ENCODE data around the gene STRADB. TPM values are rescaled to one million over a fixed set of nuclear protein-coding genes. Genes with fewer than 3 reads are reported as not detected.

Gene STRADB
- total and polyA plus RNA-seq, 2 experiments from 2014 or later = 35.9 to 37.1 TPM

DNA sequence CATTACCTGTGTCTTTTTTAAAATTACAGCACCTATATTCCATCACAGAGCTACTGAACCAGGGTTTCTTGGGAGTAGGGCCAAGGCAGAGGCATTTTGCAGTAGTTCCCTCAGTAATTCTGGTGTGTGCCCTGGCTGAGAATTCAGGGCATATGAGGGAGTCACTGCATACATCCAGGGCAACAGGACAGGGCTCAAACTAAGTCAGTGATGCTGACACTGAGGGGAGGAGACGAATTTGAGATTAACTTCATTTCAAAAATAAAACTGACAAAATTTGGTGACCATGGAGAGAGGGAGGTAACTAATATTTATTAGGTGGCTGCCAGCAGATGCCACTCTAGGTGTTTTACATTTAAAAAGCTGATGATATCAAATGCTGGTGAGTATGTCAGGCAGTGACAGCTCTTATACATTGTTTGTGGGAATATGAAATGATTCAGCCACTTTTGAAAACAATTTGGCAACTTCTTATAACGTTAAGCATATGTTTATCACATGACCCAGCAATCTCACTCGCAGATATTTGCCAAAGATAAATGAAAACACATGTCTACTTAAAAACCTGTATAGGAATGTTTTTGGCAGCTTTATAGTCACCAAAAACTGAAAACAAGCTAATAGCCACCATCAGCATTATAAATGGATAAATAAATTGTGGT lies 20.3 kb downstream of the STRADB start:
- no peaks in the 10 kb centered on the region for H3F3A ChIP-seq (replicated peaks; ENCODE audit: low read depth)
- H3K36me3 ChIP-seq (ENCODE audit: insufficient read depth) = peaks cover 4% of the 10 kb centered on the region; the same call in 1 of the 2 replicates
- H3K4me3 ChIP-seq = no peak overlapping the region
- no peak overlapping the region for H2AFZ ChIP-seq
- Mint-ChIP-seq H3K27ac (no peak overlapping the region), H3K4me1 (peaks cover 8% of the 10 kb centered on the region; the same call in 2 of the 3 replicates), H3K4me3 (no peak overlapping the region), H3K27me3 (ENCODE audit: insufficient read depth, low read depth, poor library complexity) (no peaks in the 10 kb centered on the region), H3K9me3 (no peaks in the 10 kb centered on the region), H3K36me3 (ENCODE audit: low read depth) (peaks cover 24% of the 10 kb centered on the region; the same call in 2 of the 3 replicates)
- no peaks in the 10 kb centered on the region for H3K27me3 ChIP-seq (ENCODE audit: insufficient read depth)
- DNase-seq (ENCODE audit: low spot score) (no peak), ATAC-seq (no peak)
- no peaks in the 10 kb centered on the region for H3K9me2 ChIP-seq (ENCODE audit: insufficient read depth)
- TF ChIP-seq EZH2 (IDR thresholded peaks at IDR 0.05; ENCODE audit: low read depth, unreplicated experiment) (no peak), POLR2AphosphoS5 (IDR thresholded peaks at IDR 0.05; ENCODE audit: low read depth) (no peak), CREB1 (CRISPR knock-in tag; IDR thresholded peaks at IDR 0.05; ENCODE audit: low read depth) (no peak), JUNB (IDR thresholded peaks at IDR 0.05; ENCODE audit: unreplicated experiment) (no peak), STAT1 (IDR thresholded peaks at IDR 0.05; ENCODE audit: unreplicated experiment) (no peak), ZNF331 (CRISPR knock-in tag; IDR thresholded peaks at IDR 0.05; ENCODE audit: low read depth) (no peak), NANOG (IDR thresholded peaks at IDR 0.05; ENCODE audit: borderline replicate concordance) (no peak), EZH2phosphoT487 (IDR thresholded peaks at IDR 0.05; ENCODE audit: unreplicated experiment) (no peak)
- TF ChIP-seq, protein P1, sequence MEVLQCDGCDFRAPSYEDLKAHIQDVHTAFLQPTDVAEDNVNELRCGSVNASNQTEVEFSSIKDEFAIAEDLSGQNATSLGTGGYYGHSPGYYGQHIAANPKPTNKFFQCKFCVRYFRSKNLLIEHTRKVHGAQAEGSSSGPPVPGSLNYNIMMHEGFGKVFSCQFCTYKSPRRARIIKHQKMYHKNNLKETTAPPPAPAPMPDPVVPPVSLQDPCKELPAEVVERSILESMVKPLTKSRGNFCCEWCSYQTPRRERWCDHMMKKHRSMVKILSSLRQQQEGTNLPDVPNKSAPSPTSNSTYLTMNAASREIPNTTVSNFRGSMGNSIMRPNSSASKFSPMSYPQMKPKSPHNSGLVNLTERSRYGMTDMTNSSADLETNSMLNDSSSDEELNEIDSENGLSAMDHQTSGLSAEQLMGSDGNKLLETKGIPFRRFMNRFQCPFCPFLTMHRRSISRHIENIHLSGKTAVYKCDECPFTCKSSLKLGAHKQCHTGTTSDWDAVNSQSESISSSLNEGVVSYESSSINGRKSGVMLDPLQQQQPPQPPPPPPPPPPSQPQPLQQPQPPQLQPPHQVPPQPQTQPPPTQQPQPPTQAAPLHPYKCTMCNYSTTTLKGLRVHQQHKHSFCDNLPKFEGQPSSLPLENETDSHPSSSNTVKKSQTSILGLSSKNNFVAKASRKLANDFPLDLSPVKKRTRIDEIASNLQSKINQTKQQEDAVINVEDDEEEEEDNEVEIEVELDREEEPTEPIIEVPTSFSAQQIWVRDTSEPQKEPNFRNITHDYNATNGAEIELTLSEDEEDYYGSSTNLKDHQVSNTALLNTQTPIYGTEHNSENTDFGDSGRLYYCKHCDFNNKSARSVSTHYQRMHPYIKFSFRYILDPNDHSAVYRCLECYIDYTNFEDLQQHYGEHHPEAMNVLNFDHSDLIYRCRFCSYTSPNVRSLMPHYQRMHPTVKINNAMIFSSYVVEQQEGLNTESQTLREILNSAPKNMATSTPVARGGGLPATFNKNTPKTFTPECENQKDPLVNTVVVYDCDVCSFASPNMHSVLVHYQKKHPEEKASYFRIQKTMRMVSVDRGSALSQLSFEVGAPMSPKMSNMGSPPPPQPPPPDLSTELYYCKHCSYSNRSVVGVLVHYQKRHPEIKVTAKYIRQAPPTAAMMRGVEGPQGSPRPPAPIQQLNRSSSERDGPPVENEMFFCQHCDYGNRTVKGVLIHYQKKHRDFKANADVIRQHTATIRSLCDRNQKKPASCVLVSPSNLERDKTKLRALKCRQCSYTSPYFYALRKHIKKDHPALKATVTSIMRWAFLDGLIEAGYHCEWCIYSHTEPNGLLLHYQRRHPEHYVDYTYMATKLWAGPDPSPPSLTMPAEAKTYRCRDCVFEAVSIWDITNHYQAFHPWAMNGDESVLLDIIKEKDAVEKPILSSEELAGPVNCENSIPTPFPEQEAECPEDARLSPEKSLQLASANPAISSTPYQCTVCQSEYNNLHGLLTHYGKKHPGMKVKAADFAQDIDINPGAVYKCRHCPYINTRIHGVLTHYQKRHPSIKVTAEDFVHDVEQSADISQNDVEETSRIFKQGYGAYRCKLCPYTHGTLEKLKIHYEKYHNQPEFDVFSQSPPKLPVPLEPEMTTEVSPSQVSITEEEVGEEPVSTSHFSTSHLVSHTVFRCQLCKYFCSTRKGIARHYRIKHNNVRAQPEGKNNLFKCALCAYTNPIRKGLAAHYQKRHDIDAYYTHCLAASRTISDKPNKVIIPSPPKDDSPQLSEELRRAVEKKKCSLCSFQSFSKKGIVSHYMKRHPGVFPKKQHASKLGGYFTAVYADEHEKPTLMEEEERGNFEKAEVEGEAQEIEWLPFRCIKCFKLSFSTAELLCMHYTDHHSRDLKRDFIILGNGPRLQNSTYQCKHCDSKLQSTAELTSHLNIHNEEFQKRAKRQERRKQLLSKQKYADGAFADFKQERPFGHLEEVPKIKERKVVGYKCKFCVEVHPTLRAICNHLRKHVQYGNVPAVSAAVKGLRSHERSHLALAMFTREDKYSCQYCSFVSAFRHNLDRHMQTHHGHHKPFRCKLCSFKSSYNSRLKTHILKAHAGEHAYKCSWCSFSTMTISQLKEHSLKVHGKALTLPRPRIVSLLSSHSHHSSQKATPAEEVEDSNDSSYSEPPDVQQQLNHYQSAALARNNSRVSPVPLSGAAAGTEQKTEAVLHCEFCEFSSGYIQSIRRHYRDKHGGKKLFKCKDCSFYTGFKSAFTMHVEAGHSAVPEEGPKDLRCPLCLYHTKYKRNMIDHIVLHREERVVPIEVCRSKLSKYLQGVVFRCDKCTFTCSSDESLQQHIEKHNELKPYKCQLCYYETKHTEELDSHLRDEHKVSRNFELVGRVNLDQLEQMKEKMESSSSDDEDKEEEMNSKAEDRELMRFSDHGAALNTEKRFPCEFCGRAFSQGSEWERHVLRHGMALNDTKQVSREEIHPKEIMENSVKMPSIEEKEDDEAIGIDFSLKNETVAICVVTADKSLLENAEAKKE (CRISPR knock-in tag; IDR thresholded peaks at IDR 0.05) = no peak
- TF ChIP-seq, protein P2, sequence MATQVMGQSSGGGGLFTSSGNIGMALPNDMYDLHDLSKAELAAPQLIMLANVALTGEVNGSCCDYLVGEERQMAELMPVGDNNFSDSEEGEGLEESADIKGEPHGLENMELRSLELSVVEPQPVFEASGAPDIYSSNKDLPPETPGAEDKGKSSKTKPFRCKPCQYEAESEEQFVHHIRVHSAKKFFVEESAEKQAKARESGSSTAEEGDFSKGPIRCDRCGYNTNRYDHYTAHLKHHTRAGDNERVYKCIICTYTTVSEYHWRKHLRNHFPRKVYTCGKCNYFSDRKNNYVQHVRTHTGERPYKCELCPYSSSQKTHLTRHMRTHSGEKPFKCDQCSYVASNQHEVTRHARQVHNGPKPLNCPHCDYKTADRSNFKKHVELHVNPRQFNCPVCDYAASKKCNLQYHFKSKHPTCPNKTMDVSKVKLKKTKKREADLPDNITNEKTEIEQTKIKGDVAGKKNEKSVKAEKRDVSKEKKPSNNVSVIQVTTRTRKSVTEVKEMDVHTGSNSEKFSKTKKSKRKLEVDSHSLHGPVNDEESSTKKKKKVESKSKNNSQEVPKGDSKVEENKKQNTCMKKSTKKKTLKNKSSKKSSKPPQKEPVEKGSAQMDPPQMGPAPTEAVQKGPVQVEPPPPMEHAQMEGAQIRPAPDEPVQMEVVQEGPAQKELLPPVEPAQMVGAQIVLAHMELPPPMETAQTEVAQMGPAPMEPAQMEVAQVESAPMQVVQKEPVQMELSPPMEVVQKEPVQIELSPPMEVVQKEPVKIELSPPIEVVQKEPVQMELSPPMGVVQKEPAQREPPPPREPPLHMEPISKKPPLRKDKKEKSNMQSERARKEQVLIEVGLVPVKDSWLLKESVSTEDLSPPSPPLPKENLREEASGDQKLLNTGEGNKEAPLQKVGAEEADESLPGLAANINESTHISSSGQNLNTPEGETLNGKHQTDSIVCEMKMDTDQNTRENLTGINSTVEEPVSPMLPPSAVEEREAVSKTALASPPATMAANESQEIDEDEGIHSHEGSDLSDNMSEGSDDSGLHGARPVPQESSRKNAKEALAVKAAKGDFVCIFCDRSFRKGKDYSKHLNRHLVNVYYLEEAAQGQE (IDR thresholded peaks at IDR 0.05; ENCODE audit: unreplicated experiment) = no peak
- TF ChIP-seq, protein P3, sequence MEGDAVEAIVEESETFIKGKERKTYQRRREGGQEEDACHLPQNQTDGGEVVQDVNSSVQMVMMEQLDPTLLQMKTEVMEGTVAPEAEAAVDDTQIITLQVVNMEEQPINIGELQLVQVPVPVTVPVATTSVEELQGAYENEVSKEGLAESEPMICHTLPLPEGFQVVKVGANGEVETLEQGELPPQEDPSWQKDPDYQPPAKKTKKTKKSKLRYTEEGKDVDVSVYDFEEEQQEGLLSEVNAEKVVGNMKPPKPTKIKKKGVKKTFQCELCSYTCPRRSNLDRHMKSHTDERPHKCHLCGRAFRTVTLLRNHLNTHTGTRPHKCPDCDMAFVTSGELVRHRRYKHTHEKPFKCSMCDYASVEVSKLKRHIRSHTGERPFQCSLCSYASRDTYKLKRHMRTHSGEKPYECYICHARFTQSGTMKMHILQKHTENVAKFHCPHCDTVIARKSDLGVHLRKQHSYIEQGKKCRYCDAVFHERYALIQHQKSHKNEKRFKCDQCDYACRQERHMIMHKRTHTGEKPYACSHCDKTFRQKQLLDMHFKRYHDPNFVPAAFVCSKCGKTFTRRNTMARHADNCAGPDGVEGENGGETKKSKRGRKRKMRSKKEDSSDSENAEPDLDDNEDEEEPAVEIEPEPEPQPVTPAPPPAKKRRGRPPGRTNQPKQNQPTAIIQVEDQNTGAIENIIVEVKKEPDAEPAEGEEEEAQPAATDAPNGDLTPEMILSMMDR (conservative IDR thresholded peaks at IDR 0.05; ENCODE audit: low read depth in 2 of 2) = no peak
- TF ChIP-seq, protein P4, sequence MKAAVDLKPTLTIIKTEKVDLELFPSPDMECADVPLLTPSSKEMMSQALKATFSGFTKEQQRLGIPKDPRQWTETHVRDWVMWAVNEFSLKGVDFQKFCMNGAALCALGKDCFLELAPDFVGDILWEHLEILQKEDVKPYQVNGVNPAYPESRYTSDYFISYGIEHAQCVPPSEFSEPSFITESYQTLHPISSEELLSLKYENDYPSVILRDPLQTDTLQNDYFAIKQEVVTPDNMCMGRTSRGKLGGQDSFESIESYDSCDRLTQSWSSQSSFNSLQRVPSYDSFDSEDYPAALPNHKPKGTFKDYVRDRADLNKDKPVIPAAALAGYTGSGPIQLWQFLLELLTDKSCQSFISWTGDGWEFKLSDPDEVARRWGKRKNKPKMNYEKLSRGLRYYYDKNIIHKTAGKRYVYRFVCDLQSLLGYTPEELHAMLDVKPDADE (IDR thresholded peaks at IDR 0.05) = no peak
- no peaks in the 10 kb centered on the region for H3K79me2 ChIP-seq (replicated peaks; ENCODE audit: insufficient read depth)
- H3K4me2 ChIP-seq = no peak overlapping the region
- H3K4me1 ChIP-seq (ENCODE audit: insufficient read depth) = no peaks in the 10 kb centered on the region
- no peaks in the 10 kb centered on the region for H4K20me1 ChIP-seq (replicated peaks; ENCODE audit: insufficient read depth)
- H3K27ac ChIP-seq (ENCODE audit: low read depth) = no peak overlapping the region
